Measurements from ENCODE around the gene NRSN2. TPM values are rescaled to one million over a fixed set of nuclear protein-coding genes. Genes with fewer than 3 reads are reported as not detected.
"Not testable (repeated sequence)": the region's sequence is repeated elsewhere in the genome, so short reads cannot be mapped to it uniquely, and the experiment has no call there.

NRSN2 gene
- polyA plus RNA-seq, 1 experiment: 84.1 TPM

DNA sequence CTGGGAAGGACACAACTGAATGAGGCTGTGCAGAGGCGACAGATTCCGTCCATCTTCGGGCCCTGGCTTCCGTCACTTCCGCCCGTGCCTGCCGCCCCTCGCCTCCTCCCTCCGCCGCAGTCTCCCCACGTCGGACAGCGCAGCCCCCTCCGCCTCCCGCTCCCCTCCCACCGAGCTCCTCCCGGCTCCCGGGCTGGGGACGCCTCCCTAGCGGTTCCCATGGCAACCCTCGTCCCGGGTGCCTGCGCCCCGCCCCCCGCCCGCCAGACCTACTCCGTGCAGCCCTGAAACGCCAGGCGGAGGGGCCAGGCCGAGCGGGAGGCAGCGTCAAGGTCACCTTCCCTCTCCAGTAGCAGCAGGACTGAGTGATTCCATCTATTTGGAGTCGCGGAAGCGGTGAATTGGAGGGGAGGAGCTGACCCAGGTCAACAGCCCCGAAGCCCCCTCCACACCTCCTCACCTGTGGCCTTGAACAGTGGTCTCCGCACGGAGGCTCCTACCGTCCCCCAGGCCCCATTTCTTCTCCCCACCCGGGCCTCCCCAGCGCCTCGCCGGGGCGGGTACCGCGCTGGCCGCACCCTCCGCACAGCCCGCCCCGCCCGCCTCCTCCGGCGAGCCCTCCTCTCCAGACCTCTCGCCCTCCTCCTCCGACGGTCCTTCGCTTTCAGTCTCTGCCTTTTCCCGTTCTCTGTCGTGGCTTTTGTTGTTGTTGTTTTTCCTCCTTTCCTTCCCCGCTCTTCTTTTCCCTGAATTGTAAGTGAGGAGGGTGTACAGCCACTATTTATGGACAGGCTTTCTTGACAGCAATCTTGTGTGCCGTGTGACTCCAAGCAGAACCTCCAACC is 951 bp downstream of the NRSN2 start:
- POLR2A ChIA-PET: no interaction called here
- Histone ChIP-seq H3K27me3 (ENCODE audit: control insufficient read depth, insufficient read depth, low read length) (no peaks in the 10 kb centered on the region), H3K36me3 (ENCODE audit: control insufficient read depth, insufficient read depth, low read length) (peaks cover 9% of the 10 kb centered on the region), H3K4me3 (ENCODE audit: low read depth, low read length) (peak overlapping the region; percentile 87)
- DNase-seq (ENCODE audit: low read depth): no peak
- TF ChIP-seq, protein P1, sequence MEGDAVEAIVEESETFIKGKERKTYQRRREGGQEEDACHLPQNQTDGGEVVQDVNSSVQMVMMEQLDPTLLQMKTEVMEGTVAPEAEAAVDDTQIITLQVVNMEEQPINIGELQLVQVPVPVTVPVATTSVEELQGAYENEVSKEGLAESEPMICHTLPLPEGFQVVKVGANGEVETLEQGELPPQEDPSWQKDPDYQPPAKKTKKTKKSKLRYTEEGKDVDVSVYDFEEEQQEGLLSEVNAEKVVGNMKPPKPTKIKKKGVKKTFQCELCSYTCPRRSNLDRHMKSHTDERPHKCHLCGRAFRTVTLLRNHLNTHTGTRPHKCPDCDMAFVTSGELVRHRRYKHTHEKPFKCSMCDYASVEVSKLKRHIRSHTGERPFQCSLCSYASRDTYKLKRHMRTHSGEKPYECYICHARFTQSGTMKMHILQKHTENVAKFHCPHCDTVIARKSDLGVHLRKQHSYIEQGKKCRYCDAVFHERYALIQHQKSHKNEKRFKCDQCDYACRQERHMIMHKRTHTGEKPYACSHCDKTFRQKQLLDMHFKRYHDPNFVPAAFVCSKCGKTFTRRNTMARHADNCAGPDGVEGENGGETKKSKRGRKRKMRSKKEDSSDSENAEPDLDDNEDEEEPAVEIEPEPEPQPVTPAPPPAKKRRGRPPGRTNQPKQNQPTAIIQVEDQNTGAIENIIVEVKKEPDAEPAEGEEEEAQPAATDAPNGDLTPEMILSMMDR (IDR thresholded peaks at IDR 0.05; ENCODE audit: insufficient read depth, low read depth, low read length): no peak
- CTCF ChIA-PET: interaction anchor here (0.6 to 2.8 kb wide), 4 partner anchors 8 to 181 kb away, joined by 3 to 24 read pairs (median 4); no protein-coding TSS in a partner anchor

GRCh38 chr20:348972-349841 is 2.3 kb downstream of the NRSN2 start:
- no peak overlapping the region for H3K4me3 ChIP-seq (ENCODE audit: low read depth, low read length)
- TF ChIP-seq, protein P1 (IDR thresholded peaks at IDR 0.05; ENCODE audit: insufficient read depth, low read depth, low read length): no peak
- ChIA-PET POLR2A (no interaction called here), CTCF (interaction anchor here (1.3 kb wide), 1 partner anchor 53 kb away, joined by 4 read pairs; no protein-coding TSS in a partner anchor)
- DNase-seq (ENCODE audit: low read depth): no peak
- no peaks in the 10 kb centered on the region for H3K27me3 ChIP-seq (ENCODE audit: control insufficient read depth, insufficient read depth, low read length)
- peaks cover 15% of the 10 kb centered on the region for H3K36me3 ChIP-seq (ENCODE audit: control insufficient read depth, insufficient read depth, low read length)

GRCh38 chr20:353166-353565 is 6.3 kb downstream of the NRSN2 start:
- Histone ChIP-seq H3K27me3 (ENCODE audit: control insufficient read depth, insufficient read depth, low read length) (no peaks in the 10 kb centered on the region), H3K4me3 (ENCODE audit: low read depth, low read length) (no peak overlapping the region), H3K36me3 (ENCODE audit: control insufficient read depth, insufficient read depth, low read length) (peaks cover 13% of the 10 kb centered on the region)
- no peak for DNase-seq (ENCODE audit: low read depth)
- POLR2A ChIA-PET: no interaction called here
- CTCF ChIA-PET: interaction anchor here (0.8 to 6.9 kb wide), 12 partner anchors 9 to 292 kb away, joined by 3 to 43 read pairs (median 9); partner anchors contain the start of gene TRIB3
- TF ChIP-seq, protein P1 (IDR thresholded peaks at IDR 0.05; ENCODE audit: insufficient read depth, low read depth, low read length): no peak

DNA sequence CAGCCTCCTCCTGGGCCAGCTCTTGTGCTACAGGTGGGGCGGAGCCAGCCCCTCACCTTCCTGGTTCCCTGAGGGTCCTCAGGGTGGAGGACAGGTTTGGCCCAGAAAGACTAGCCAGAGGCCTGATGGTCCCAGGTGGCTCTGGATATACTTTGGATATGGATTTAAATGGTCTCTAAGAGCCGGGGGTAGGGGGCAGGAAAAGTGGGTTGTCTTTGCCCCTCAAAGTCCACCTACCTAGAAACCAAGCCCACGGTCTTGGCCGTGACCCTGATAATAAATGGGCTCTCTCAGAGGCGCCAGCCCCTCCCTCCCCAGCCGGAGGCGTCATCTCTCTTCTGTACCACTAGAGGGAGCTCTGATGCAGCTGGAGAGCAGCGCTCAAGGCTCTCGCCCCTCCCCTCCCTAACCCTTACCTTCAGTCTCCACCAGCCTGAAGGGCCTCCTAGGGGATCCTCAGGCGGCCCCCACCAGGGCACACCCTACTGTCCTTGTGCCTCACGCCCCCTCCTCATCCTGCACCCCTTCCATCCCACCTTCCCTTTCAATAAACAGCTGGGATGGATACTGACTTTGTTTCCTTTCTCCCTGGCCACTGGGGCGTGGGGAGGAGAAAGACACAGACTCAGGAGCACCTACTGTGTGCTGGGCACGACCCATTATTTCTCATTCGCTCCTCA is 7.5 kb downstream of the NRSN2 start:
- Histone ChIP-seq H3K36me3 (ENCODE audit: control insufficient read depth, insufficient read depth, low read length) (peaks cover 10% of the 10 kb centered on the region), H3K4me3 (ENCODE audit: low read depth, low read length) (no peak overlapping the region), H3K27me3 (ENCODE audit: control insufficient read depth, insufficient read depth, low read length) (no peaks in the 10 kb centered on the region)
- POLR2A ChIA-PET: no interaction called here
- TF ChIP-seq, protein P1 (IDR thresholded peaks at IDR 0.05; ENCODE audit: insufficient read depth, low read depth, low read length): peak; percentile 93
- DNase-seq (ENCODE audit: low read depth): no peak
- CTCF ChIA-PET: interaction anchor here (0.6 to 6.9 kb wide), 33 partner anchors 8 to 385 kb away, joined by 3 to 43 read pairs (median 5); partner anchors contain the start of genes TBC1D20 and TRIB3

DNA sequence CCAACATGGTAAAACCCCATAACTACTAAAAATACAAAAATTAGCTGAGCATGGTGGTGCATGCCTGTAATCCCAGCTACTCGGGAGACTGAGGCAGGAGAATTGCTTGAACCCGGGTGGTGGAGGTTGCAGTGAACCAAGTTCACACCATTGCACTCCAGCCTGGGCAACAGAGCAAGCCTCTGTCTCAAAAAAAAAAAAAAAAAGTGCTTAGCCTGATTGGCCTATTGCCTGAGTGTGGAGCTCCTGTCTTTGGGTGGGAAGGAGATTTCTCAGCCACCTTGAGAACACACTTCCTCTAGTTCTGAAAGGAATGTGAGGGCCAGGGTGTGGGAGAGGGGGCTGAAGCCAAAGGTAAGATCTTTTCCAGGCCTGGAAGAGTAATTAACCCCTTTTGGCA is 9.2 kb downstream of the NRSN2 start:
- POLR2A ChIA-PET; H3K4me3 ChIP-seq (ENCODE audit: low read depth, low read length); DNase-seq (ENCODE audit: low read depth); H3K36me3 ChIP-seq (ENCODE audit: control insufficient read depth, insufficient read depth, low read length); H3K27me3 ChIP-seq (ENCODE audit: control insufficient read depth, insufficient read depth, low read length): not testable (repeated sequence)
- CTCF ChIA-PET: interaction anchor here (0.6 to 6.9 kb wide), 6 partner anchors 9 to 122 kb away, joined by 3 to 43 read pairs (median 7); no protein-coding TSS in a partner anchor
